ENCODE results near the gene PPA1.

PPA1 gene

DNA sequence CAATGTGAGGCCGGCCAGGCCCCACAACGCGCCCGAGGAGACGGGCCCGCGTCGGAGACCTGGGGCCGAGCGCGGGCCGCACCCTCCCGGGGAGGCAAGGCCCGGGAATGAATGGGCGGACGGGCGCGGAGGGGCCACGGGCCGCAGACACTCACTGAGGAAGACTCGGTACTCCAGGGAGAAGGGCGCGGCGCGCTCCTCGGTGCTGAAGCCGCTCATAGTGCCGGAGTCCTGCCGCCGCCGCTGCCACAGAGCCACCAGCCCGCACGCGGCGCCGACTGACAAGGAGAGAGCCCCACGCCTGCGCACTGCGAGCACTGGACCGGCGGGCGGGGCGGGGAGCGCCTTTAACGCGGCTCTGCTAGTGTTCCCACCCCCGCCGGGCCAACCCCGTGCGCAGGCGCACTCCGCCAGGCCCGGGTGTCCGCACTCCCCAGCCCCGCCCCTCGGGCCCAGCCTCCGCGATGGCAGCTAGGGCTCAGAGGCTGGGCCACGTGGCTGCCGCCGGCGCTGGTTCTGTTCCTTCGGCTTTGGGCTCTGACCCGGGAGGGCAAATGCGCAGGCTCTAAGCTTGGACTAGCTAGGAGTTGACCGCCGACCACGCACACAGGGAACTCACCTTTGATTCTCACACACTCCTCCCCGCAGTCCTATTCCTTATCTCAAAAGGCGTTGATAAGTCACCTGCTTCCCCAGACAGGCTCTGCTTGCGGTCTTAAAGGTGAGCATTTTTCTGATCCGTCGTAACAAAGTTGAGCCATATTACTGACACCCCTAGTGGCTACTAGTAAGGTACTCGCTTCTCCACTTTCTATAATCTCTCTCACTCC, at the start of gene PPA1:
TSS of gene PPA1 (minus strand) at position 321 of the 830 bp plus-strand sequence. CDS start at position 219, 102 bp downstream.
- Mint-ChIP-seq H3K4me1 (ENCODE audit: low read depth) (peaks cover 45% of the 10 kb centered on the region), H3K27ac (peak within 1 kb of the TSS; percentile 99), H3K4me3 (peak within 1 kb of the TSS; percentile 99), H3K36me3 (ENCODE audit: low read depth) (peaks cover 44% of the 10 kb centered on the region), H3K27me3 (peaks cover 3% of the 10 kb centered on the region), H3K9me3 (no peaks in the 10 kb centered on the region)
- peak; percentile 99 for DNase-seq

DNA sequence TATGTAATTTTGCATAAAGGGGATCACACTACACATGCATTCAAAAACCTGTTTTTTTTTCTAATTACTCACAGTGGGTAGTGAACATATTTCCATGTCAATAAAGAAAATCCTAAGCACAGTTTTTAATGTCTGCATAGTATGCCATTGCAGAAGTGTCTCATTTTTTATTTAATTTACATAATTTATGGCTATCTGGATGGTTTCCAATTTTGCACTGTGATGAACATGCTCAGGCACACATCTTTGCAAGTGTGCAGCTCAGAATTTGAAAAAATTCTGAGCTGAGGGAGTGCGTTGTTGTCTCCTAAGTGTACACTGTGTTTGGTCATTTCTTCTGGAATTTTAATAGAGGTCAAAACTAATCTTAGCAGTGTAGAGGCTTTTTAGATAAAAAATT, 48.4 kb upstream of the PPA1 start:
- H3K4me3 Mint-ChIP-seq: no peak overlapping the region
- H3K27me3 Mint-ChIP-seq: peaks cover 51% of the 10 kb centered on the region

DNA sequence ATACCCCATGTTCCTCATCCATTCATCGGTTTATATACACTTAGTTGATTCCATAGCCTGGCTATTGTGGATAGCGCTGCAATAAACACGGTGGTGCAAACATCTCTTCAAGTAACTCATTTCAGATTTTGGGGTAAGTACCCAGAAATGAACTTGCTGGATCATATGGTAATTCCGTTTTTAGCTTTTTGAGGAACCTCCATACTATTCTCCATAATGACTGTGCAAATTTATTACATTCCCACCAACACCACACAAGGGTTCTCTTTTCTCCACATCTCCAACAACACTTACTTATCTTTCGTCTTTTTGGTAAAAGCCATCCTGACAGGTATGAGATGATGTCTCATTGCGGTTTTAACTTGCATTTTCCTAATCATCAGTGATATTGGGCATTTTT, 46.9 kb upstream of the PPA1 start:
- Mint-ChIP-seq H3K4me1 (ENCODE audit: low read depth) (peaks cover 3% of the 10 kb centered on the region), H3K9me3 (no peaks in the 10 kb centered on the region), H3K27me3 (peaks cover 37% of the 10 kb centered on the region), H3K27ac (no peak overlapping the region), H3K4me3 (no peak overlapping the region), H3K36me3 (ENCODE audit: low read depth) (no peaks in the 10 kb centered on the region)
- no peak for DNase-seq

More for the DNA sequence above, 48.4 kb upstream of the PPA1 start:
- Mint-ChIP-seq H3K4me1 (ENCODE audit: low read depth) (peaks cover 3% of the 10 kb centered on the region), H3K9me3 (no peaks in the 10 kb centered on the region), H3K36me3 (ENCODE audit: low read depth) (no peaks in the 10 kb centered on the region), H3K27ac (no peak overlapping the region)
- DNase-seq: no peak

DNA sequence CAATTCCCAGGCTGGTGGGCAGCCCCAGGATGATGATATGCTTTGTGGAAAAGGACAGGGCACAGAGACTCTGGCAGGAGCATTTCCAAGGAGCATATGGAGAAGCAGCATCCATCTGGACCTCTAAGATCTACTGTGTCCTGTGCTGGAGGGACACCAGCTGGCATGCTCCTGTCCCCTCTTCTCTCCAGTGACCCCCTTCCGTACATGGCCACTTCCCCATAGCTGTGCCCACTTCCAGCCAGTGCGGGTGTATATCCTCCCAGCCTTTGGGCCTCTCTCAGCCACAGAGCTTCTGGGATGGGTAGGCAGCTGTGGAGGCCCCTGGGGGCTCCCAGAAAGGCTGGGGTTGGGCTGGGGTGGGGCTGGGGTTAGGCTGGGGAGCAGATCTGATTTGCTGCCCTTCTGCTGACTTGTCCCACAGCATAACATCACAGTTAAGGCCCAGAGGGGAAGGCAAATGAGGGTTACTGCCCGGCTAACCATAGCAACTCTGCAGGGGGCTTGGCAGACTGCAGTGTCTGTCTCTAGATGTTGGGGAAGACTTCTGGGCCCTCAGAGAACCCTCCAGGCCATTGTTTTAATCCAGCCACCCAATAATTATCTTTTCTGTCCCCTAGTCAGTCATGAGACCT, 44.3 kb upstream of the PPA1 start:
- peaks cover 9% of the 10 kb centered on the region for H3K4me1 Mint-ChIP-seq (ENCODE audit: low read depth)
- no peak overlapping the region for H3K4me3 Mint-ChIP-seq
- no peak for DNase-seq
- H3K27ac Mint-ChIP-seq: no peak overlapping the region
- peaks cover 15% of the 10 kb centered on the region for H3K27me3 Mint-ChIP-seq
- H3K36me3 Mint-ChIP-seq (ENCODE audit: low read depth): no peaks in the 10 kb centered on the region
- no peaks in the 10 kb centered on the region for H3K9me3 Mint-ChIP-seq

GRCh38 chr10:70274643-70275042, 41.4 kb upstream of the PPA1 start:
- Mint-ChIP-seq H3K4me3 (no peak overlapping the region), H3K9me3 (no peaks in the 10 kb centered on the region), H3K27me3 (no peaks in the 10 kb centered on the region), H3K36me3 (ENCODE audit: low read depth) (no peaks in the 10 kb centered on the region), H3K27ac (no peak overlapping the region), H3K4me1 (ENCODE audit: low read depth) (peaks cover 15% of the 10 kb centered on the region)
- no peak for DNase-seq

DNA sequence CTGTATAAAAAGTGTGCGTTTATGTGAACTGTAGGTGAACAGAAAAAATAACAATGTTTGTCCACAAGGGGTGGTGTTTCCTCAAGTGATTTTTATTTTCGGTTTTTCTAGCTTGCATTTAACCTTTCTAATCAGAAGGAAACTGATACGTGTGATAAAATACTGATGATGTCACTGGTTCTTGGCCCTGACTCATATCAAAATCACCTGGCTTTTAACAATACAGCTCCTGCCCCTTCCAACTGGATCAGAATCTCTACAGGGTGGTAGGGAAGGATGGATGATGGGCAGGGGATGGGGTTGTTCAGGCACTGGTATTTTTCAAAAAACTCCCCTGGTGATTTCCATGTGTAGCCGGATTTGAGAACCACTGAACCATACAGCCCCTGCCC, 39.7 kb upstream of the PPA1 start:
- peak; percentile 42 for DNase-seq
- Mint-ChIP-seq H3K4me3 (no peak overlapping the region), H3K9me3 (no peaks in the 10 kb centered on the region), H3K27ac (peak overlapping the region; percentile 27), H3K27me3 (no peaks in the 10 kb centered on the region), H3K4me1 (ENCODE audit: low read depth) (peaks cover 15% of the 10 kb centered on the region), H3K36me3 (ENCODE audit: low read depth) (no peaks in the 10 kb centered on the region)

DNA sequence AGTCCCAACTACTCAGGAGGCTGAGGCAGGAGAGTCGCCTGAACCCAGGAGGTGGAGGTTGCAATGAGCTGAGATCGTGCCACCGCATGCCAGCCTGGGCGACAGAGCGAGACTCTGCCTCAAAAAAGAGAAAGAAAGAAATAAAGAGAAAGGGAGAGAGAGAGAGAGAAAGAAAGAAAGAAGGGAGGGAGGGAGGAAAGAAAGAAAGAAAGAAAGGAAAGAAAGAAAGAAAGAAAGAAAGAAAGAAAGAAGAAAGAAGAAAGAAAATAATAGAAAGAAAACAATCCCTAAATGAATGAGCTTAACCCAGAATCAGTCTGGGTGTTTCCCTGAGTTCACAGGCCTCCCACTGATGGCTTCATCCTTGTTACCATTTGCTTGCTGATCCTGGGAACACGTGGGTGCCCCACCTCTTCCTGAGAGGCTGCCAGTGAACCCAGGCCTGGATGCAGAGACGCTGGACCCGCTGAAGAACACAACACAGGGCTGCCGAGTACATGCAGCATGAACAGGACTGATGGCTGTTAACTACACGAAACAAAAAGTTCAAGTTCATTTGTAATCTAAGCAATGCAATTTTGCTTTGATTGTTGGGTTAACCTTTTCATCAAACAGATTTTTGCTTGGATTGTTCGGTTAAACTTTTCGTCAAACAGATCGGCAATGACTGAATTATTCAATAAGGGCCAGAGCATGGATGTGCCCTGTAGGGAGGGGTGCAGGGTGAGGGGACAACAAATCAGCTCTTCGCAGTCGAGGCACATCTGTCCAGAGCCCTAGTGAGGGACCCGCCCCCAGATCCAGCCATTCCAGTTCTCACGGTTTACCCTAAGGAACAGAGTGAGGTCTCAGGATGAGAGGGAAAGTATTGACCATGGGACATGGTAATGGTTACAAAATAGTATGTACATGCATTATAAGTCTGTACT, 39.0 kb upstream of the PPA1 start:
- no peaks in the 10 kb centered on the region for H3K36me3 Mint-ChIP-seq (ENCODE audit: low read depth)
- no peaks in the 10 kb centered on the region for H3K9me3 Mint-ChIP-seq
- no peak overlapping the region for H3K4me3 Mint-ChIP-seq
- H3K27ac Mint-ChIP-seq: peak overlapping the region; percentile 27
- peaks cover 19% of the 10 kb centered on the region for H3K4me1 Mint-ChIP-seq (ENCODE audit: low read depth)
- H3K27me3 Mint-ChIP-seq: no peaks in the 10 kb centered on the region
- no peak for DNase-seq

- DNase-seq: no peak
- Mint-ChIP-seq H3K27me3 (no peaks in the 10 kb centered on the region), H3K27ac (no peak overlapping the region), H3K36me3 (ENCODE audit: low read depth) (no peaks in the 10 kb centered on the region), H3K4me1 (ENCODE audit: low read depth) (peaks cover 24% of the 10 kb centered on the region), H3K9me3 (no peaks in the 10 kb centered on the region), H3K4me3 (no peak overlapping the region)
Measured at GRCh38 chr10:70270952-70271351, 37.7 kb upstream of the PPA1 start.

DNA sequence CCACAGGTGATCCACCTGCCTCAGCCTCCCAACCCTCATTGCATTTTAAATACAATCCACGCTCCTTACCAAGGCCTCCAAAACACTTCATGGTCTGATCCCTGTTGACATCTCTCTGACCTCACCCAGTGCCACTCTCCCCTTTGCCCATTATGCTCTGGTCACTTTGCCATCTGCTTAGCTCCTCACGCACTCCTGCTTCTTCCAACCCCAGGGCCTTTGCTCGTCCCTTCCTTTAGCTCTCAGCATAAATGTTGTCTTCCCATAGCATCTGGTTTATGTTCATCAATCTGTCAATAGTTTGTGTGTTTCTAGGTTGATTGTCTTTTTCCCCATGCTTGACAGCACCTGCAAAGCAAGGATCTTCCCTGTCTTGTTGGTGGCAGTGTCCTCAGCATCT, 36.5 kb upstream of the PPA1 start:
- no peak for DNase-seq
- no peak overlapping the region for H3K4me3 Mint-ChIP-seq

DNA sequence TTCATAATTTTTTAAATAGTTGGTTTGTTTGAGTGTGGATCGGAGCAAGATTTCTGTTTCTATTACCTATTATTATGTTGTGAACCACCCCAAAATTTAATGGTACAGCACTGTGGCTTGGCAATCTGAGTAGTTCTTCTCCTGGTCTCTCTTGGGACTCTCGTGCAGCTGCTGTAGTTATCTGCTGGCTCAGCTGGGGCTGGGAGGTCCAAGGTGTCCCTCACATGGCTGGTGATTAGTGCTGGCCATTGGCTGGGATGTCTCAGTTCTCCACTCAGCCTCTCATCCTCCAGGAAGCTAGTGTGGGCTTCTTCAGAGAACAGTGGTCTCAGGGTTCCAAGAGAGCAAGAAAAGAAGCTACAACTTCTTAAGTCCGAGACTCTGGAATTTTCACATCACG, 35.1 kb upstream of the PPA1 start:
- H3K4me3 Mint-ChIP-seq: no peak overlapping the region
- no peak for DNase-seq
- no peak overlapping the region for H3K27ac Mint-ChIP-seq
- no peaks in the 10 kb centered on the region for H3K27me3 Mint-ChIP-seq
- H3K9me3 Mint-ChIP-seq: no peaks in the 10 kb centered on the region
- H3K36me3 Mint-ChIP-seq (ENCODE audit: low read depth): no peaks in the 10 kb centered on the region
- peaks cover 23% of the 10 kb centered on the region for H3K4me1 Mint-ChIP-seq (ENCODE audit: low read depth)

More for the DNA sequence above, 36.5 kb upstream of the PPA1 start:
- no peak overlapping the region for H3K27ac Mint-ChIP-seq
- no peaks in the 10 kb centered on the region for H3K36me3 Mint-ChIP-seq (ENCODE audit: low read depth)
- H3K9me3 Mint-ChIP-seq: no peaks in the 10 kb centered on the region
- H3K4me1 Mint-ChIP-seq (ENCODE audit: low read depth): peaks cover 24% of the 10 kb centered on the region
- no peaks in the 10 kb centered on the region for H3K27me3 Mint-ChIP-seq

DNA sequence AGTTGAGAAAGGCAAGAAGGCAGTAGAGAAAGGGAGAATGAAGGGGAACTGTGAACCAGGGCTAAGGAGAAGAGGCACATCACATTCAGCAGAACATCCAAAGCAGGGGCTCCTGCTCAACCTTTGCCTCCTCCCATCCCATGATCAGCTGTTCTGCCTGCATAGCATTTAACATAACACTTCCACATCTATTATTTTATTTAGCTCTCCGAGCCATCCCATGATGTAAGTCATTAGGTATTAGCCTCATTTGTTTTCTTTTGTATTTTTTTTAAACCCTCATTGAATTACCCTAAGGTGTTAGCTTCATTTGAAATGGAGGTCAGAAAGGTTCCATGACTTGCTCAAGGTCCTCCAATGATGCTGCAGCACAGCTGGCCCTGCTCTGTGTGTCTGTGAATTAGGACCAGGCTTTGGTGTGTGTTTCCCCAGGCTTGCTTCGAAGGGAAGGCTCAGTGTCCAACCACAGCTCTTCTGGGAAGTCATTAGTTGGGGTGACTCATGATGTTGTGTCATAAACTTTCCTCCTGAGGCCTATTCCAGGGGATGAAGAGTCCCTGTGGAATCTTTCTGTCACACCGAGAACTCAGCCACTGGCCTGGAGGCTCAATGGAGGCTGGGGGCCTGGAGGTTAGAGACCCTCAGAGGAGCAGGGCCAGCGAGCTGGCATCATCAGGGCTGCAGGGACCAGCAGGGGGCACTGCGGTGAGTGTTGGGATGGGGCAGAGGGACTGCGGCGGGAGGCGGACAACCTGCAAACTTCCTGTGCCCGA, 34.1 kb upstream of the PPA1 start:
- Mint-ChIP-seq H3K4me3 (no peak overlapping the region), H3K4me1 (ENCODE audit: low read depth) (peaks cover 13% of the 10 kb centered on the region), H3K27ac (peak overlapping the region; percentile 37), H3K27me3 (no peaks in the 10 kb centered on the region), H3K36me3 (ENCODE audit: low read depth) (no peaks in the 10 kb centered on the region), H3K9me3 (no peaks in the 10 kb centered on the region)
- no peak for DNase-seq

GRCh38 chr10:70266701-70267100, 33.5 kb upstream of the PPA1 start:
- H3K36me3 Mint-ChIP-seq (ENCODE audit: low read depth): no peaks in the 10 kb centered on the region
- peak overlapping the region; percentile 3 for H3K27ac Mint-ChIP-seq
- no peak overlapping the region for H3K4me3 Mint-ChIP-seq
- DNase-seq: no peak
- H3K4me1 Mint-ChIP-seq (ENCODE audit: low read depth): peaks cover 10% of the 10 kb centered on the region
- no peaks in the 10 kb centered on the region for H3K27me3 Mint-ChIP-seq
- H3K9me3 Mint-ChIP-seq: no peaks in the 10 kb centered on the region

- no peak for DNase-seq
- Mint-ChIP-seq H3K4me3 (no peak overlapping the region), H3K4me1 (ENCODE audit: low read depth) (peaks cover 9% of the 10 kb centered on the region), H3K36me3 (ENCODE audit: low read depth) (no peaks in the 10 kb centered on the region), H3K9me3 (peaks cover 2% of the 10 kb centered on the region), H3K27me3 (no peaks in the 10 kb centered on the region), H3K27ac (no peak overlapping the region)
Measured at GRCh38 chr10:70266056-70266455, 32.8 kb upstream of the PPA1 start.
